Adipose tissue (tissue), 3 donors: Measurements from ENCODE around the gene MLLT6. TPM values are rescaled to one million over a fixed set of nuclear protein-coding genes. Genes with fewer than 3 reads are reported as not detected.

Experiments
- H3K27ac ChIP-seq: one replicate; pipeline ENCODE4 v1.5.1; 2013; ENCODE audit warnings: low read depth, low read length
- WGBS, 3 donors: extraction: QIAGEN DNeasy Blood & Tissue Kit; methylation state at CpG; one replicate each; pipeline ENCODE4 v1.1.7; 2013; 5-methylcytosine and 5-hydroxymethylcytosine counted together
- polyA plus RNA-seq, 3 donors: library from polyadenylated mRNA; stranded (reverse); fragments of 200-250 nt; gene quantifications; one replicate each; pipeline ENCODE4 v1.2.3, GENCODE V29; 2013
- donor health status: healthy with polysubstance abuse.
- donor health status: Bipolar disorder and iron deficiency.
- donor health status: healthy.

Gene MLLT6
- polyA plus RNA-seq, 3 donors, result 38.6 to 96.0 (median 42.9) TPM

DNA sequence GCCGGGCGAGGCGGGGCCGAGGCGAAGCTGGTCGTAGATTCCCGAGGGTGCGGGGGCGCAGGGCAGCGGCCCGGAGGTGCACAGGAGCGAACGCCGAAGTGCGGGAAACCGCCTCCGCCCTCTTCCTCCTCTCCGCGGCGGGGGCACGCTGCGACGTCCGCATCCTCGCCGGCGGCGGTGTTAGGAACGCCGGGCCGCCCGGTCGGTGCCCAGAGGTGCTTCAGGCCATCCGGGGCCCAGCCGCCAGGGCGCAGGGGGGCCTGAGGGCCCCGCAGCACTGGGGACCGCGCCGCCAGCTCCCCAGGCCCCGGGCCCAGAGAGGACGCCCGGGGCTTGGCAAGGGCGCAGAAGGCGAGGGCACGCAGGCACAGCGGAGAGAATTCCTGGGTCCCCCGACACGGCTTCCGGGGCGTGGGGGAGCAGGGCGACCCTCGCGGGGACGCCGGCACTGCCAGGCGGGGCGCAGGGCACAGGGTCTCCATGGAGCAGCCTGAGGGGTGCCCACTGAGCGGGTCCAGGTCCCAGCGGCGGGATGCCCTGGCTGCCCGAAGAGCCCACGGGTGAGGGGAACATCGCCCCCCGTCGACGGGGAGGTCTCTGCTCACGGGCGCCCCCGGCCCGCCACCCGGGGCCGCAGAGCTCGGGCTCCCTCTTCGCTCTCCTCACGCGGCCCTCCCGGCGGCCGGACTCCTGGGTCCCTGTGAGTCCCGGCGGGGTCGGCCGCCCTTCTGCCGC is 30.9 kb upstream of the MLLT6 start:
- 0 to 1% (median 1%) methylated on average over 42 to 85 of the region's 85 CpGs for WGBS, 3 donors
- no peak overlapping the region for H3K27ac ChIP-seq

DNA sequence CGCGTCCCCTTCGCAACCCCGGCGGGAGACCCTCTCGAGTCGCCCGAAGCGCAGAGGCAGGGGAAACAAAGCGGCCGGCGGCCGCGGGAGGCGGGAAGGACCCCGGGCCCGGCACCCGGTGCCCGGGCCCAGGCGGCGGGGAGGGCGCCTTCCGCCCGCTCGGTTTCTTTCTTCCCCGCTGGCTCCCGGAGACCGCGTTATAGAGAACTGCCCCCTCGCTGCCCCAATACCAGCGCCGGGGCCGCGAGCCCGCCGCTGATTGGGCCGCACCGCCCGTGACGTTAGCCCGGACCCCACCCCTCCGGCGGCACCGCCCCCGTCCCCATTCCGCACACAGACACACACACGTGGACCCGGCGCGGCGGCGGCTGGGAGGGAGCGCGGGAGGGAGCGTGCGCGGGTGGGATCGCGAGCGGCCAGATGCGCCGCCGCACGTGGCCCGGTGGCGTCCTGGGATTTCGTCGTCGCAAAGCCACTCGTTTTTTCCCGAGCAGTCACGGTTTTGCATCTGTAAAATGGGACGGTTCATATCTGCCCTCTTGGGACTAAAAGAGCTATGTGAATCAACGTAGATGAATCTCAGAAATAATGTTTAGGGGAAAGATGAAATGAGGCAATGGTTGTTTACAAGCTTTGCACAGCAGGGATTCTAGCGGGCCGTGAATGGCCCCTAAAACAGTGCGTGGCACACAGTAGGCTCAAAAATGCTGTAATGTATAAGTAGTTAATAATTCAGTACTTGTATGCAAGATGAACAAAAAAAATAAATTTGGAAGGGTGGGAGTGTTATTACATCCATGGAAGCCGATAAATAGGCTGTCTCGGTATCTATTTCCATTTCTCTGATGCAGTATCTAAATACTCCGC is 30.1 kb upstream of the MLLT6 start, which contains the start of gene EPOP:
TSS of gene EPOP (minus strand) at position 209 of the 867 bp plus-strand sequence. CDS start 462 bp downstream, outside the sequence.
- H3K27ac ChIP-seq, result no peak within 1 kb of the TSS
- WGBS, 3 donors, result 4 to 5% (median 4%) methylated on average over 61 to 78 of the region's 80 CpGs

DNA sequence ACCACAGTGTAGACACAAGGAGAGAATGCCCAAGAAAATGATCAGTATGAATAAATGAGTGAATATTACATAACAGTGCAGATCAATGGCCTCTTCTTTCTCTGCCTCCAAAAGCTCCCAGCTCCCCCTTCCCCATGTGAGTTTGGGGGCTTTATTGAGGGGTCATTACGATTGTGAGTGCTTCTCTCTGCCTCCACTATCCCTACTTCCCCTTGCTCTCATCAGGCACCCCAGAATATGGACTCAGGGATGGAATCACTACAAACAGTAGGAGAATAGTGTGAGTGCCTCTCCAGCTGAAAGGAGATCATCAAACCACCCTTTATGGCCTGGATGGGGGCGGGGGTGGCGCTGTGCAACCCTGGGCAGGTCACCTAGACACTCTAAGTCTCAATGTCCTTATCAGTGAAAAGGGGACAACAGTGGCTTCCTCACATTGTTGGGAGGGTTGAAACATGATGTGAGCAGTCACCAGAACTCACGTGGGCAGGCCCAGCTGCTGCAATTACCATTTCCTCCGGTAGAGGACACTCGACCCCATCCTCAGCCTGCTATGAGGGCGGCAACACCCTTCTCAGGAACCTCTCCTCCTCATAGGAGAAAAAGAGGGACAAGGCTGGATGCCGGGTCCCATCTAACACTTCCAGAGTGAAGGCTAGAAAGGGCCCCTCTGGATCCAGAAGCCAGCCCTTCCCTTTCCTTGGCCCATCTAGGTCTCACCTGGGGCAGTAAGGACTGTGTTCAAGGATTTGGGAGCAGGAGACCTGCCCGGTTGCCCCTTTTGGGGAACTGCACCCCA is 28.2 kb upstream of the MLLT6 start:
- H3K27ac ChIP-seq, result no peak overlapping the region
- WGBS, 3 donors, result 9 to 11% (median 10%) methylated on average over 9 of the region's 9 CpGs

DNA sequence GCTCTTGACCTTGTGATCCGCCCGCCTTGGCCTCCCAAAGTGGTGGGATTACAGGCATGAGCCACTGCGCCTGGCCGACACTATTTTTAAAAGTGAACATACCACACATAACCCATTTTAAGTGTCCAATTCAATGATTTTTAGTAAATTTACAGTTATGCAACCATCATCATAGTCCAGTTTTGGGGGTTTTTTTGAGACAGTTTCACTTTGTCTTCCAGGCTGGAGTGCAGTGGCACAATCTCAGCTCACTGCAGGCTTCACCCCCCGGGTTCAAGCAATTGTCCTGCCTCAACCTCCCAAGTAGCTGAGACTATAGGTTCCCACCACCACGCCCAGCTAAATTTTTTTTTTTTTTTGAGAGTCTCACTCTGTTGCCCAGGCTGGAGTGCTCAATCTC is 27.3 kb upstream of the MLLT6 start:
- H3K27ac ChIP-seq, result no peak overlapping the region
- WGBS, 3 donors, result 73 to 94% (median 89%) methylated on average over 6 of the region's 6 CpGs

DNA sequence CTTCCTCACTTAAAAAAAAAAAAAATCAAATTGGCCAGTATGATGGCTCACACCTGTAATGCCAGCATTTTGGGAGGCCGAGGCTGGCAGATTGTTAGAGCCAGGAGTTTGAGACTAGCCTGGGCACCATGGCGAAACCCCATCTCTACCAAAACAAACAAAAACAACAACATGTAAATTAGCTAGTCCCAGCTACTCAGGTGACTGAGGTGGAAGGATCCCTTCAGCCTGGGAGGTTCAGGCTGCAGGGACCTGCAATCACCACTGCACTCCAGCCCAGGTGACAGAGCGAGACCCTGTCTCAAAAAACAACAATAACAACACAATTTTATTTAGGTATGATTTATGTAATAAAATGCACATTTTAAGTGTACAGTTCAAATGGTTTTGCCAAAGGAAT is 24.0 kb upstream of the MLLT6 start:
- WGBS, 3 donors, result 84 to 91% (median 85%) methylated on average over 3 of the region's 3 CpGs
- H3K27ac ChIP-seq, result no peak overlapping the region

DNA sequence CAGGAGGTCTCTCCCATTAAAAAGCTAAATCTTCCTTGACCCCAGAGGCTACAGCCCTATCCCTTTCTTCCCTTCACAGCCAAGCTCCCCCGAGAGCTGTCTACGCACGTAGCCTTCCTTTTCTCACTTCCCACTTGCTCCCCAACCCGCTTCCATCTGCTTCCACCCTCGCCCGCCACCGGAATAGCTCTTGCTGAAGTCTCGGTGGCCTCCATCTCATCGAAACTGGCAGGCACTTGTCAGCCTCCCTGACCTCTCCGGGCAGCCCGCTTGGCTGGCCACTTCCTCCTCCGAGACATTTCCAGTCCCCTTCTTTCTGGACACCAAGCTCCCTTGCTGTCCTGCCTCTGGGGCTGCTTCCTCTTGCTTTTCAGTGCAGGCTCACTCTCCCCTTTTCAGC is 19.6 kb upstream of the MLLT6 start:
- 55 to 74% (median 61%) methylated on average over 12 of the region's 12 CpGs for WGBS, 3 donors
- H3K27ac ChIP-seq, result no peak overlapping the region

DNA sequence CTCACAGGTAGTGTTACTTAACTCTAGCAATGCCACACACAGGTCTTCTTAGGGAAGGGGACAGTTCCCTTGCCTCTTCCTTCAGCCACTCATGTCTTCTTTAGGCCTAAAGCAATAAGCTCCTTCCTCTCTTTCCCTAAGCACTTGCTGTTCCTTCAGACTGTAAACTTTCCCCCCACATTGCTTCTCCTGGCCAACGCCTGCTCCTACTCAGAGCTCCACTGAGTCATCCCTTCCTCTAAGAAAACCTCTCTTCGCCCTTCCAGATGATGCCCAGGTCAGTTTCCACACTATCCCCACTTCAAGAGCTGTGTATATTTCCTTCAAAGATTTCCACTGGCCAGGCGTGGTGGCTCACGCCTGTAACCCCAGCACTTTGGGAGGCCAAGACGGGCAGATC is 17.8 kb upstream of the MLLT6 start:
- 86 to 93% (median 90%) methylated on average over 5 of the region's 5 CpGs for WGBS, 3 donors
- no peak overlapping the region for H3K27ac ChIP-seq

DNA sequence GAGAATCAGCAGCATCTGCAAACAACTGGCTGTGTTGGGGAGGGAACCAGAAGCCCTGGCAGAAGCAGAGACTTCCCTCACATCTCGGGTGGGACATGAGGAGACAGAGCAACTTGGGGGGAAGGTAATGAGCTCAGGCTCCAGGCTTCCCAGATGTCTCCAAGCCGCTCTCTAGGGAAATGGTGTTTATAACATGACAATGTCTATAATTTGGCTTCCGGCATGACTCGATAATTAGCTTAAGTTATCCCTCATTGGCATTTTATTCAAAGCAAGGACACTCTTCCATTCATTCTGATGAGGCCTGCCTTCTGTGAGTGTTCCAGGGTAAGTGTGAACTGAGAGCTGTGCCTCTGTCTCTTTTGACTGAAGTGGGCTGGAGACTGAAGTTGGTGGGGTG is 14.7 kb upstream of the MLLT6 start:
- H3K27ac ChIP-seq, result no peak overlapping the region
- WGBS, 3 donors, result 78 to 89% (median 84%) methylated on average over 4 of the region's 4 CpGs

DNA sequence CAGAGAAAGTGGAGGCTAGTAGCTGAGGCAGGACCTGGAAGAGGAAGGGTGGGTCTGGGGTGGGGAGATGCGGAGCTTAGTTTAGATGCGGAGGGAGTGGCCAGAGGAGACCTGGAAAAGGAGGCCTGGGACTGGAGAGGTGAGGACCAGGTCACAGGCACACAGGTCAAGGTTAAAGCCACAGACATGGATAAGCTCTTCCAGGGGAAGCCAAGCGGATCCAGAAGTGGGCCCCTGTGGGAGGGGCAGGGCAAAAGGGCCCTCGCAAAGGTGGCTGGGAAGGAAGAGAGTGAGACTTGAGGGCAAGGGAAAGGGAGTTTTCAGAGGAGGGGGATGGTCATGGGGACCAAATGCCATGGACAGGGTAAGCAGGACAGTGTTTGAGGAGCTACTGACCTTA is 13.9 kb upstream of the MLLT6 start:
- H3K27ac ChIP-seq, result no peak overlapping the region
- WGBS, 3 donors, result 85 to 90% (median 86%) methylated on average over 4 of the region's 4 CpGs

DNA sequence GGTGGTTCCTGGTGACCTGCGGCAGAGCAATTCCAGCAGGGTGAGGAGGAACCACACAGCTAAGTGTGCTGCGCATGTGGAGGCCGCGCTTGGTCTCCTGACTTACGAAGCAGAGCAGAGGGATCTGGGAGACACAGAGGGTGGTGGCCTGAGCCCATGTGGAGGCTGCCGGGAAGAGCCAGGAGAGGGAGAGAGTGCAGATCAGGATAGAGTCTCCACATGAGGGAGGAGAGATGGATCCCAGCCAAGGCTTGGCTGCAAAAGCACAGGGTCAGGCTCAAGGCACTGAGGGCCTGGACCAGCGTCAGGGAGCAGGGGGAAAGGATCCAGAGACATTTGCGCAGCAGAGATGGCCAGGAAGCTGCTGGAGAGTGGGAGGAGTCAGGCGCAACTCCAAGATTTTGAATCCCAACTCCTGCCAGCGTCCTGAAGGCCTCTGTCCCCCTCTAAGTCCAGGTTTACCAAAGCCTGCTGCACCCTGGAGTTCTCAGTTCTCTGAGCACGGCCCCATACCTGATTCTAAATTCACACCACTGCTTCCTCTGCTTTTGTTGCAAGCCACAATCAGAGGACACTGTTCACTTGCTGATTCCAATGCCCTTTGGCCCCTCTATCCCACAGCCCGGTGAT is 11.3 kb upstream of the MLLT6 start:
- H3K27ac ChIP-seq, result no peak overlapping the region
- WGBS, 3 donors, result 45 to 56% (median 50%) methylated on average over 12 of the region's 12 CpGs

DNA sequence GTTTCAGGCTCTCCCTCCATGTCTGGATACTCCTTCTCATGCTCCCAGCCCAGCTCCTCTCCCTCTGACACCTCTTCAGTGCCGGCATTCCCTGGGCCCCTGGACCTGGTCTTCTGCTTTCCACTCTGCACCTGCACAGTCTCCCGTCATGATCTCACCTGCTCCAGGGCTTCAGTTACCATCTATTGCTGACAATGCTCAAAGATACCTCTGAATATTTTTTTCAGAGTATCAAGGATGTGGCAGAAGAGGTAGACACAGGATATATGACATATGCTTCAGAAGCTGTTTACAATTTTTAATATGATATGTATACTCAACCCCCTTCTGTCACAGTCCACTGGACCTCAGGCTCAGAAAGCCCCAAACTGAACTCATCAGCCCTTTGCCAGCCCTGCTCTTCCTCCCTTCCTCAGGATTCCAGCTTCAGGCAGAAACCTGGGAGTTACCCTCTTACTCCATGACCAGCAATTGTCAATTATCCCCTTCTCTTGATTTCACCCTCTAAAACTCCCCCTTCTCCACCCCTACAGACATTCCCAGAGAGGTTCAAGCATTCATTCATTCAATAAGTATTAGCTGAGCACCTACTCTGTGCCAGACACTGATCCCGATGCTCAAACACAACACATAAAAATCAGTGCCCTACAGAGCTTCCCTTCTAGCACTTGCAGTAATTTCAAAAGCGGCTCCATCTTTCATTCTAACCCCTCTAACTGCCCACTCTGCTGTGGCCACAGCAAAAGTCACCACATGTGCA is 7.8 kb upstream of the MLLT6 start:
- no peak overlapping the region for H3K27ac ChIP-seq
- 73 to 91% (median 86%) methylated on average over 4 of the region's 4 CpGs for WGBS, 3 donors

DNA sequence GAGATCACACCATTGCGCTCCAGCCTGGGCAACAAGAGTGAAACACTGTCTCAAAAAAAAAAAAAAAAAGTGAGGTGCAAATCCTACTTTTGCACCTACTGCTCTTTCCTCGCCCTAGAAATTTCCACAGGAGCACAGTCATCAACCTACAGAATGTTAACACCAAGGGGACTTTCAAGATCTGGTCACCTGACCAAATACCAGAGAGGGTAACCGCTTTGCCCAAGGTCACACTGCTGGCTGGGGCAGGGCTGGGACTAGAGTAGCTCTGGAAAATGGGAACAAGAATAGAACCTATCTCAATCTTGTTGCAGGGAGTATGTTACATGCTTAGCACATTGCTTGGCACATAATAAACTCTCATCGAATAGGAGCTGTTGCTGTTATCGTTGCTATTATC is 6.3 kb upstream of the MLLT6 start:
- 67 to 94% (median 87%) methylated on average over 5 of the region's 5 CpGs for WGBS, 3 donors
- H3K27ac ChIP-seq, result no peak overlapping the region

DNA sequence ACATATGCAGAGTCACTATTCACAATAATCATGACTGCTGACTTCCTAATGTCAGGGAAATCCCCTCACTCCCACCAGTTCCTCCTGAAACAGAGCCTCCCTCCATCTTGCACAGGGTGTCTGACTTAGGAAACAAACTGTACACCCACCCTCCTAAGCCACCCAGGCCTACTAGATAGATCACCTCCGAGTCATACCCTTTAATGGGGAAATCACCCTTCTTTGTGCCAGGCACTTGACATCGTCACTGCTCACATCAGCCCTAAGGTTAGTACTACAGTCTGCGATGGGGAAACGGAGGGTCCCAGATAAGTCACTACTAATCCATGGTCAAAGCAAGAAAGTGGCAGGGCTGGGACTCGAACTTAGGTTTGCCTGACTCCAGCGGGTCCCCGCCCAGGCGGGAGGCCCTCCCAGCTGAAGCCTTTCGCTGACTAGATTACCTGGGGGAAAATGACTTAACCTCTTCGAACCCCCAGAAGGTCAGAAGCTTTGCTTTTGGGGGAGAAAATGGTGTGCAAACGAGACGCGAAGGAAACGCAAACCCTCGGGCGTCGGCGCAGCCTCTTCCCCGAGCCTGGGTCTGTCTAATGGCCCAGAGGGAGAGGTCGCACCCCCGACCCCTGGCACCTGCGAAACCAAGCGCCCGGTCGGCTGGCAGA is 3.4 kb upstream of the MLLT6 start:
- H3K27ac ChIP-seq, result peak overlapping the region; percentile 86
- 2 to 3% (median 3%) methylated on average over 25 of the region's 25 CpGs for WGBS, 3 donors

DNA sequence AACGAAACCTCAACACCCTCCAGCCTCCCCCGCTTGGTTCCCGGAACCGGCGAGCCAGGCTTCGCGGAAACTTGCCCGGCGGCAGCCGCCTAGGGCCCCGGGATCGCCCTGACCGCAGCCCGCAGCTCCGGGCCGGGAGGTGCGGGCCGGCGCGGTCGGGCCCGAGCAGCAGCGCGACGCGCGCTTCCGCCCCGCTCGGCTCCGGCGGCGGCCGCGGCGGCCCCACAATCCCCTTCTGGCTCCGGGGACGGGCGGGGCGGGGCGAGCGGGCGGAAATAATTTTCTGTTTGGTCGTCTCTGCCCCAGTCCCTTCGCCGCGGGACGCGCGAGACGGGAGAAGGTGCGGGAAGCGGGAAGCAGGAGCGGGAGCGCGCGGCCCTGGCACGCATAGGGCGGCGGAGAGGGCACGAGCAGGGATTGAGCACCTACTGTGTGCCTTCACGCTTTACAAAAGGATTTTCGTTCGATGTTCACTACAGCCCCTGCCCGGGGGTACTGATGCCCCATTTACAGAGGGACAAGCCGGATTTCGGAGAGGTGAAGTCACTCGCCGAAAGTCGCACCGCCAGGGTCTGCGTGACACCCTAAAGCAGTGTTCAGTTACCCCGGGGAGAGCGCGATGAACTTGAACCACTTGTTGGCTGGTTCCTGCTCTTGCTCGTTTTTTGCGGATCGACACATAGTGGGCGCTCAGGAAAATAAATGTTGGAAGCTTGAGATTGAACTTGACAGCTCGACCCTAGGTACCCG is 2.7 kb upstream of the MLLT6 start:
- WGBS, 3 donors, result 0 to 1% (median 0%) methylated on average over 65 to 81 of the region's 81 CpGs
- H3K27ac ChIP-seq, result peak overlapping the region; percentile 86

DNA sequence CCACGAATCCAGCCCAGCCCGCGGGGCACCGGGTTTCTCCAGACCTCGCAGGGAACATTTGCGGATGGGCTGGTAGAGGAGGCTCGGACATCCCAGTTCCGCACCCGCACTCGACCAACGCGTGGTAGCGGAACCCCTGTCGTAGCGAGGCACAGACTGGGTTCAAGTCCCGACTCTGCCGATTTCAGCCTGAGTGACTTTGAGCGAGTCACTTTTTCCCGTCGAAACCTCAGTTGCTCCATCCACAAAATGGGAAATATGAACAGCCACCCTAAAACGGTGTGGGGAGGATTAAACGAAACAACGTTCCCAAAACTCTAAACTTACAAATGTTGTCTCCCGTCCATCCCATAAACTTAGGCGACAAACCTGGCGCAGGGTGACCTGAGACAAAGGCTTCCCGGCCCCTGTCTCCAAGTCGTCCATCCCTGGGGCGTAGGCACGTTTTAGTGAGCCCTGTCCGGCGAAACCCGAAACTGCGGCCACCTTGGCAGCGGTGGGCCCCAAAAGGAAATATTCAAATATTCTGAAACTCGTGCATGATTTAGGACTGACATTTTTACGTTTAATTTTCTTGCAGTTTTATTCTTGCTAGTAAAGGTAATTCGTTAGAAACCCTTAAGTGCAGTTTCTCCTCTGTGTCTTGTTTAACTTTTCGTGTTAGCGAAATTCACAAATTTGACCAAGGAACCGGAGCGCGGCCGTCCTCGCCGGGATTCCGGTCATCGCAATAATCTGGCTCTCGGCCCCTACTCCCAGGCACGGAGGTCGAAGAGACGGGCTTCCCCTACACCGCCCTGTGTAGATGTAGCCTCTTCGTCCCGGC is 1.9 kb upstream of the MLLT6 start:
- no peak overlapping the region for H3K27ac ChIP-seq
- 1 to 2% (median 2%) methylated on average over 55 of the region's 55 CpGs for WGBS, 3 donors
